NB4 (cell line): ENCODE data around the gene MTMR1.

ENCODE experiments used
- CTCF ChIP-seq: IDR thresholded peaks from one replicate; pipeline ENCODE4 v1.5.1; 2012; ENCODE audit warnings: low read depth, low read length
- POLR2A ChIP-seq: IDR thresholded peaks from 2 replicates; pipeline ENCODE4 v1.6.1; 2011; ENCODE audit warnings: mild to moderate bottlenecking; ENCODE audit not compliant: insufficient read length; ENCODE audit errors: extremely low read depth

GRCh38 chrX:150777328-150777992, 84.3 kb downstream of the MTMR1 start:
- TF ChIP-seq CTCF (no peak), POLR2A (no peak)
